ENCODE results near the gene MBP.
"Not testable (repeated sequence)": the region's sequence is repeated elsewhere in the genome, so short reads cannot be mapped to it uniquely, and the experiment has no call there.

The MBP gene

DNA sequence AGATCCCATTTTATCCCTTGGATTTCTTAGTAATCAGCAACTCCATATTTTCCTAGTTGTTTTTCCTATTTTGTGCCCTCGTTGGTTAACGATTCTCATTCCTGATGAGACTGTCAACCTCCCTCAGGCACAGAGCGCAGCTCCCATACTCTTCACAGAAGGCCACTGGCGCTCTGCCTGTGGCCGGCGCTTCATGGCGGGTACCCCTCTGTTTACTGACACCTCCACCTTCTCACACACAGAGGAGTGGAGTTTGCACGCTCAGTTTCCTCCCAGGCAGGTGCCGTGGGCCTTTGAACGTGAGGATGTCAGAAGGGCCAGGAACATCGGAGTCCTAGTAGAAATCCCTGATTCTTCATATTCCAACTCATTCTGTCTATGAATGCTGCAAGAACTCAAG, 139.0 kb downstream of the MBP start:
- peaks cover 2% of the 10 kb centered on the region for H3K4me1 ChIP-seq (ENCODE audit: control insufficient read depth, insufficient read depth, low read length)
- H3K9ac ChIP-seq (ENCODE audit: low read depth, low read length) = no peak overlapping the region
- no peaks in the 10 kb centered on the region for H3K36me3 ChIP-seq (ENCODE audit: control insufficient read depth, insufficient read depth, low read length)
- no peak overlapping the region for H3K4me3 ChIP-seq (ENCODE audit: low read depth, low read length)
- no peaks in the 10 kb centered on the region for H3K27me3 ChIP-seq (ENCODE audit: control insufficient read depth, insufficient read depth, low read length)
- no peaks in the 10 kb centered on the region for H3K9me3 ChIP-seq (ENCODE audit: control insufficient read depth, insufficient read depth, low read length)

DNA sequence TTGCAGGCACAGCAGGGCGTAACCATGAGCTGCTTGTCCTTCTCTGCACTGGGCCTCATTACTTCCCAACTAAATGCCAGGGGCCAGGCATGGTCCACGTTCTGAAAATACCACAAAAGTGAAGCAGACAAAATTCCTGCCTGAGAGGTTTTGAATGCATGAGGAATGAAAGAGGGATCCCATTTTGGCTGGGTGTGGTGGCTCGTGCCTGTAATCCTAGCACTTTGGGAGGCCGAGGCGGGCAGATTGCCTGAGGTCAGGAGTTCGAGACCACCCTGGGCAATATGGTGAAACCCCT, 139.5 kb downstream of the MBP start:
- Histone ChIP-seq H3K27me3 (ENCODE audit: control insufficient read depth, insufficient read depth, low read length) (no peaks in the 10 kb centered on the region), H3K9ac (ENCODE audit: low read depth, low read length) (no peak overlapping the region), H3K36me3 (ENCODE audit: control insufficient read depth, insufficient read depth, low read length) (no peaks in the 10 kb centered on the region), H3K9me3 (ENCODE audit: control insufficient read depth, insufficient read depth, low read length) (no peaks in the 10 kb centered on the region), H3K4me3 (ENCODE audit: low read depth, low read length) (no peak overlapping the region), H3K4me1 (ENCODE audit: control insufficient read depth, insufficient read depth, low read length) (peaks cover 2% of the 10 kb centered on the region)

DNA sequence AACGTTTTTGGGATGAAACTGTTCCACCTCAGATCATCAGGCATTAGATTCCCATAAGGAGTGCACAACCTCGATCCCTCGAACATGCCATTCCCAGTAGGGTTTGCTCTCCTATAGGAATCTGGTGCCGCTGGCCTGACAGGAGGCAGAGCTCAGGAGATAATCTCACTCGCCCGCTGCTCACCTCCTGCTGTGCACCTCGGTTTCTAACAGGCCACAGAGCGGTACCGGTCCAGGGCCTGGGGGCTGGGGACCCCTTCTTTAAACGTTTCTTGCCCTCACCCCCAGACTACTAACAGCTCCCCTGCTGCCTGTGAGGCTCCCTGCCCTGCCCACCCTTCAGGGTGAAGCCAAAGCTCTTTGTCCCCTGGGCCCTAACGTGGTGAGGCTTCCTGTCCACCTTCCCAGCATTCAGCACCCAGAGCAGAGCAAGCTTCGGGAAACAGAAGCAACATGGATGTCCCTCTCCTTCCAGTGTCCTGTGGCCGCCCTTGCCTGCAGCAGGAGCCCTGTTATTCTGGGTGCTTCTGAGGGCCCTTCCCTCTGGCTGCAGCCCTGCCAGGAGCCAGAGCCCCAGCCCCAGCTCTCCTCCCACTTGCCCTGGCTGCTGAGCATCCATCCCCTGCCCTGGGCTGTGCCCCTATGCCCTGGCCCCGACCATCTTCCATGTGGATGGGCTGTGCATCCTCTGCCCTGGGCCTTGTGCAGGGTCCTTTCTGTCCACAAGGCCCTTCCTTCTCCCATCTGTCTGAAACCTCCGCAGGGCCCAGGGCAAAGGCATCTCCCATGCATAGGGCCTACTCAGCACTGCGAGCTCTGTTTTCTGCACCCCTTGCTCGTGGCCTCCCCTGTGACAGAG, 140.1 kb downstream of the MBP start:
- no peak overlapping the region for H3K4me3 ChIP-seq (ENCODE audit: low read depth, low read length)
- no peak overlapping the region for H3K9ac ChIP-seq (ENCODE audit: low read depth, low read length)
- peaks cover 2% of the 10 kb centered on the region for H3K4me1 ChIP-seq (ENCODE audit: control insufficient read depth, insufficient read depth, low read length)
- H3K36me3 ChIP-seq (ENCODE audit: control insufficient read depth, insufficient read depth, low read length) = no peaks in the 10 kb centered on the region
- no peaks in the 10 kb centered on the region for H3K27me3 ChIP-seq (ENCODE audit: control insufficient read depth, insufficient read depth, low read length)
- H3K9me3 ChIP-seq (ENCODE audit: control insufficient read depth, insufficient read depth, low read length) = no peaks in the 10 kb centered on the region

DNA sequence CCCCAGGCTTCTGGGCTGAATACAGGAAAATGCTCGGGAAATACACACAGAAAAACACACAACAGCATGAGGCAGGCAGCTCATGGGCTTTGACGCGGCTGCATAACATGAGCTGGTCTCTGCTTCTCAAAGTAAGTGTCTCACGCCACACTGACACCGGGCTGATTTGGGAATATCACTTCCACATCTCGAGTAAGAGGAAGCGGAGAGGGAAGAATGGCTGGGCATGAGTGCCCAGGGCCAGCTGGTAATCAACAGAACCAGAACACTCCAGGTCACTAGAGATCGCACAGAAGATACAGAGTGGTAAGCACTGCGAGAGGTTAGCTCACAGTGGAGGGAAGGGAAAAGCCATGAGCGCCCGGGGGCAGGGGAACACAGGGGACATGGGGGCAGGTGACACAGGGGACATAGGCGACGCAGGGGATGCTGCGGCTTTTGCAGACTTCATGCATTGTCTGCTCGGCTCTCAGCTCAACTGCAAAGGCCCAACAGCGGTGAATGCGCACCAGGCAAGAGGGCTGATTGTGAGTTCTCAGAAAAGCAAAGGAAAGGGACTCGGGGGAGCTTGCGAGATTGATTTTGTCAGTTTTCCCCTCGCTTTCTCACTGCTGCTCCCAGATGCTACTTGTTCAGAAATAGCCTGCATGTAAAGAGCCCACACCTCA, 141.4 kb downstream of the MBP start:
- Histone ChIP-seq H3K9me3 (ENCODE audit: control insufficient read depth, insufficient read depth, low read length) (no peaks in the 10 kb centered on the region), H3K4me3 (ENCODE audit: low read depth, low read length) (no peak overlapping the region), H3K27me3 (ENCODE audit: control insufficient read depth, insufficient read depth, low read length) (no peaks in the 10 kb centered on the region), H3K4me1 (ENCODE audit: control insufficient read depth, insufficient read depth, low read length) (peaks cover 2% of the 10 kb centered on the region), H3K9ac (ENCODE audit: low read depth, low read length) (no peak overlapping the region), H3K36me3 (ENCODE audit: control insufficient read depth, insufficient read depth, low read length) (no peaks in the 10 kb centered on the region)

DNA sequence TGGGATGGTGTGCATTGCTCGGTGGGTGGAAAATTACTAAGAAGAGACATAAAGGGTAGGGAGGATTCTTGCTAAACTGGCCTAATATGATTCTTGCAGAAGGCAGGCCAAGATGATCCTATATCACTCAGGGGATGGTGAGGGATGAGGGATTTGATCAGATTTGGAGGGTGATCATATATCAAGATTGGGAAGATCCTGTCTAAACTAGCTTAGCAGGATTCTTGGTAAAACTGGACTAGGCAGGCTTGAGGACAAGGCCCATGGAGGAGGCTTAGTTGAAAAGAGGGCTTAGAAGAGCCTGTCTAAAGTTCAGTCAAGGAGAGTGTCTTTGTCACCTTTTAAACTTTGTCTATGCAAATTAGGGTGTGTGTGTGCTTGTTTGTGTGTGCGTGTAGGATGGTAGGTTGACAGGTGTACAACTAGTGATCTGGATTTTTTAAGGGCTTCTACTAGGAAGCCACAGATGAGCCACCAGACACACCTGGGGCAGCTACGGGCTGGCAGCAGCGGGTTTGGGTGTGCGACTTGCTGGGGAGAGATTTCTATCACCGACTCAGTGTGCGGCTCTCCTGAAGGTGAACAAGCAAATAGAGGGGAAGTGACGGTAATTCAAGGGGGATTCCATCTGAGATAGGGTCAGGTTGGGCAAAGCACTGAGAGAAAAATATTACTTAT, 142.1 kb downstream of the MBP start:
- not testable (repeated sequence) for H3K4me3 ChIP-seq (ENCODE audit: low read depth, low read length); H3K27me3 ChIP-seq (ENCODE audit: control insufficient read depth, insufficient read depth, low read length); H3K9me3 ChIP-seq (ENCODE audit: control insufficient read depth, insufficient read depth, low read length); H3K9ac ChIP-seq (ENCODE audit: low read depth, low read length); H3K36me3 ChIP-seq (ENCODE audit: control insufficient read depth, insufficient read depth, low read length); H3K4me1 ChIP-seq (ENCODE audit: control insufficient read depth, insufficient read depth, low read length)

DNA sequence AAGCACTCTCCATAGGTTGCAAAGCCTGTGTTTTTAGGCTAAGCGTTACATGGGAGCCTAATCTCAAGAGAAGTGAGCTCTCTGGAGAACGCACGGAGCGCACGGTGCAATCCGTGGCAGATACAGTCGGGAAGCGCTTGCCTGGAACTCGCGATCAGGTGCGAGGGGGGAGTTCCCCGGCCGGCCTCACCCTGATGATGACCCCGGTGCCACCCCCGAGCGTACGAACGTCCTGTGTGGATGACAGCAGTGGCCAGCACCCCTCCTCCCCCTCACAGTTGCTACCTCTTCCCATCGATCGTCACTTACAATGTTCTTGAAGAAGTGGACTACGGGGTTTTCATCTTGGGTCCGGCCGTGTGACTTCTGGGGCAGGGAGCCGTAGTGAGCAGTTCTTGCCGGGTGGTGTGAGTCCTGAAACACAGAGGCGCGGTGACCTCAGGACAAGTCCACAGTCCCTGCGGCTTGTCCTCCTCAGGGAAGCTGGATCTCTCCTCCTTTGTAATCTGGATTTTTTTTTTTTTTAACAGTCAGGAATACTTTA, 142.9 kb downstream of the MBP start:
- no peaks in the 10 kb centered on the region for H3K4me1 ChIP-seq (ENCODE audit: control insufficient read depth, insufficient read depth, low read length)
- no peaks in the 10 kb centered on the region for H3K9me3 ChIP-seq (ENCODE audit: control insufficient read depth, insufficient read depth, low read length)
- H3K36me3 ChIP-seq (ENCODE audit: control insufficient read depth, insufficient read depth, low read length) = no peaks in the 10 kb centered on the region
- no peaks in the 10 kb centered on the region for H3K27me3 ChIP-seq (ENCODE audit: control insufficient read depth, insufficient read depth, low read length)
- H3K4me3 ChIP-seq (ENCODE audit: low read depth, low read length) = no peak overlapping the region
- H3K9ac ChIP-seq (ENCODE audit: low read depth, low read length) = no peak overlapping the region

DNA sequence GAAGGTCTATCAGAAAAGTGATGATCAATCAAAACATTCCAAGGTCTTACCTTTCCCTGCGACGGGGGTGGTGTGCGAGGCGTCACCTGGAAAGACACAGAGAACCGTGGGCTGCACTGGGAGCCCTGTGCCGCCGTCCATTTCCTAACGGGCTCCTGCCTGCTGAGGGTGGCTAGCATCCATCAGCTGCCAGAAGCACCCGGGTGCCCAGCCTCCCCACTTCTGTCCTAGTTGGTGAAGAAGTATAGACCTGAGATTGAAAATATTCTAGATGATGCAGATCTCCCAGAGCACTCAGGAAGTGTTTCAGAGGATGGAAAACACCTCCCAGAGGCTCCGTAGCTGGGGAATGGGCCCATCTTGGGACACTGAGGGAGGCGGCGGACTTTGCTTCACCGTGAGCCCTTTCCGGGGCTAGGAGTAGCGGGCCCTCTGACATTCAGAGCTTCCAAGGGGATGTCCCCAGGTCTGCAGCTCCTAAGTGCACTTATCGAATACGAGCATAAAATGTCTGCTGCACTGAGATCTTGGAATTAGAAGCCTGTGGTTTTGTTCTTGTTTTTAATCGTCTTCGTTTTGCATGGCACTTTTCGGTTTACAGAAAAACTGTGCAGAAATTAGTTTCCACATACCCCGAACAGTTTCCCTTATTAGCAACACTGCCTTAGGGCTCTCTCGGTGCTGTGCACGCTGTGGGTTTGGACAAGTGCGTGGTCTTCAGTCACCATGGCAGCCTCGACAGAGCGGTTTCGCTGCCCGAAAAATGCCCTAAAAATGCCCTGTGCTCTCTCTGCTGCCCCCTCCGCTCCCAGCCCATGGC, 143.5 kb downstream of the MBP start:
- Histone ChIP-seq H3K4me1 (ENCODE audit: control insufficient read depth, insufficient read depth, low read length) (no peaks in the 10 kb centered on the region), H3K36me3 (ENCODE audit: control insufficient read depth, insufficient read depth, low read length) (no peaks in the 10 kb centered on the region), H3K4me3 (ENCODE audit: low read depth, low read length) (no peak overlapping the region), H3K27me3 (ENCODE audit: control insufficient read depth, insufficient read depth, low read length) (no peaks in the 10 kb centered on the region), H3K9ac (ENCODE audit: low read depth, low read length) (no peak overlapping the region), H3K9me3 (ENCODE audit: control insufficient read depth, insufficient read depth, low read length) (no peaks in the 10 kb centered on the region)

DNA sequence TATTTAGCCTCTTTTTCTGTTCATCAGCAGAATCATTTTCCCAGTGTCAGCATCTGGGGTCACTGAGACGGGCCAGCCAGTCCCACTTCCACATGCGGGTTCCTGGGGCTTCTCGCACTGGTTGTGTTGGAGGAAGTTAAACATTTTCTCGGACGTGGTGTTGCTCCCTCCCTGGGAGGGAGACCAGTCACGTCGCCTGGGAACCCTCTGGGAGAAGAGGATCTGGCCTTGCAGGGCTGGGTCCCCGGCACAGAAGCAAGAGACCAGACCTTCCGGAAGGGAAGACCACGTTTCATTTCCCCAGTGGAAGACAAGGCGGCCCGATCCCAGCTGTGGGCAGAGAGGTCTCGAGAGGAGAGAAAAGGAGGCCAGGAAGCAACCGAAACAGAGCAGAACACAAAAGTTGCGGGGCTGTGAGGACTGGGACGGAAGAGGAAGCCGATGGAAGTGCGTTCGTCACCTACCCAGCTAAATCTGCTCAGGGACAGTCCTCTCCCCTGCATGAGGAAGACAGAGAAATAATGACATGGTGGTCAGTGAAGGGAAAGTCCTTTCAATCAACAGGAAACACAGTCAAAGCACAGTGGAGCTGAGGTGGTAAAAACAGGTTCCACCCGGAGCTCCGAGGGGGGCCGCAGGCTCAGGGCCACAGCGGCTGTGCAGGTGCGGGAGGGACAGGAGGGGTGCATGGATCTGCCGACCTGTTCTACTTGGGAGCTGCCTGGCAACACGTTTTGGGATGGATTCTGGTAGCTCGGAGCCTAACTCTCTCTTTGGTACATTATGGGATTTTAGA, 144.4 kb downstream of the MBP start:
- H3K9me3 ChIP-seq (ENCODE audit: control insufficient read depth, insufficient read depth, low read length) = no peaks in the 10 kb centered on the region
- H3K9ac ChIP-seq (ENCODE audit: low read depth, low read length) = no peak overlapping the region
- no peak overlapping the region for H3K4me3 ChIP-seq (ENCODE audit: low read depth, low read length)
- H3K27me3 ChIP-seq (ENCODE audit: control insufficient read depth, insufficient read depth, low read length) = no peaks in the 10 kb centered on the region
- H3K4me1 ChIP-seq (ENCODE audit: control insufficient read depth, insufficient read depth, low read length) = no peaks in the 10 kb centered on the region
- H3K36me3 ChIP-seq (ENCODE audit: control insufficient read depth, insufficient read depth, low read length) = no peaks in the 10 kb centered on the region

DNA sequence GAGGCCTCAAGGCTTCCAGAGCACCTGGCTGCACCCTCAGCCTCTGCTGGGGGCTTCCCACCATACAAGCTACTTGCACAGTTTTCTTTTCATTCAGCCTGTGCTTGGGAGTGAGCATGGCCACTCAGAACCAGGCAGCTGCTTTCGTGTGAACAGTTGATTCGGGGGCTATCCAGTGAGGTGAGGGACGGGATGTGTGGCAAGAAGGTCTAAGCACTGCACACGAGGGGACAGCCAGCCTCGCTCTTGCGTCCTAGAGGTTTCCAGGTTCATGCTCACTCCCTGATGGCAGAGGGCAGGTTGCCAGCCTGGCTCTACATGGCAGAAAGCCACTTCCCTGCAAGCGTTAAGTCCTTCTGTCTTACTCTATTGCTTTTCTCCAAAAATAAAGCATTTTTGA, 146.2 kb downstream of the MBP start:
- Histone ChIP-seq H3K9ac (ENCODE audit: low read depth, low read length) (no peak overlapping the region), H3K36me3 (ENCODE audit: control insufficient read depth, insufficient read depth, low read length) (no peaks in the 10 kb centered on the region), H3K4me1 (ENCODE audit: control insufficient read depth, insufficient read depth, low read length) (peaks cover 4% of the 10 kb centered on the region), H3K4me3 (ENCODE audit: low read depth, low read length) (no peak overlapping the region), H3K9me3 (ENCODE audit: control insufficient read depth, insufficient read depth, low read length) (no peaks in the 10 kb centered on the region), H3K27me3 (ENCODE audit: control insufficient read depth, insufficient read depth, low read length) (no peaks in the 10 kb centered on the region)

DNA sequence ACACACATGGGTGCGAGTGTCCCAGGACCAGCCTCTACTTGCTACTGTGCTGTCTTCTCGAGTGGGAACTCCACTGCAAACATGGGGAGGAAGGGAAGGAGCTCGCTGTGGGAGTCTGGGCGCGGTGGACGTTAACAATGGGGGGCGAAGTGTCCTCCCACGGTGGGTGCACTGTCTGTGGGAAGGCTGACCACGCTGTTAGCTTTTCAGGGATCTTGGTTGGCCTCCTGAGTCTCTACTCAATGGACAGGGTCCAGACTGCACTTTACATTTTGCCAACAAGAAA, 146.7 kb downstream of the MBP start:
- Histone ChIP-seq H3K9ac (ENCODE audit: low read depth, low read length) (no peak overlapping the region), H3K4me1 (ENCODE audit: control insufficient read depth, insufficient read depth, low read length) (peaks cover 4% of the 10 kb centered on the region), H3K9me3 (ENCODE audit: control insufficient read depth, insufficient read depth, low read length) (no peaks in the 10 kb centered on the region), H3K27me3 (ENCODE audit: control insufficient read depth, insufficient read depth, low read length) (no peaks in the 10 kb centered on the region), H3K4me3 (ENCODE audit: low read depth, low read length) (no peak overlapping the region), H3K36me3 (ENCODE audit: control insufficient read depth, insufficient read depth, low read length) (no peaks in the 10 kb centered on the region)
